DOHH2 (cell line): ENCODE data around the gene FSD1.
"Not testable (repeated sequence)": the region's sequence is repeated elsewhere in the genome, so short reads cannot be mapped to it uniquely, and the experiment has no call there.

Source experiments
- H3F3A ChIP-seq: fragments of 200-600 bp; sonication (generic), shearing (Covaris generic); 2 replicates; pipeline ENCODE4 v1.6.0; 2016; ENCODE audit warnings: antibody characterized with exemption, mild to moderate bottlenecking; ENCODE audit not compliant: control insufficient read depth, insufficient read depth
- H3K27ac ChIP-seq: fragments of 200-600 bp; sonication (generic); 2 replicates; pipeline ENCODE4 v1.5.1; 2014; ENCODE audit warnings: low read depth, mild to moderate bottlenecking, low read length, moderate library complexity
- H3K27me3 ChIP-seq: fragments of 200-600 bp; sonication (generic); 2 replicates; pipeline ENCODE4 v1.6.1; 2014; ENCODE audit warnings: mild to moderate bottlenecking, low read length, mixed read lengths; ENCODE audit not compliant: control insufficient read depth
- H3K36me3 ChIP-seq: fragments of 200-600 bp; sonication (generic); 2 replicates; pipeline ENCODE4 v1.6.1; 2014; ENCODE audit warnings: mild to moderate bottlenecking, low read length, moderate library complexity, mixed read lengths; ENCODE audit not compliant: control insufficient read depth
- H3K4me1 ChIP-seq: fragments of 200-600 bp; sonication (generic); 2 replicates; pipeline ENCODE4 v1.6.1; 2014; ENCODE audit warnings: mild to moderate bottlenecking, low read length, mixed read lengths; ENCODE audit not compliant: control insufficient read depth
- H3K4me2 ChIP-seq: fragments of 200-600 bp; sonication (generic); 2 replicates; pipeline ENCODE4 v1.6.0; 2014; ENCODE audit warnings: mild to moderate bottlenecking, low read length, moderate library complexity
- H3K4me3 ChIP-seq: fragments of 200-600 bp; sonication (generic); 2 replicates; pipeline ENCODE4 v1.5.1; 2014; ENCODE audit warnings: mild to moderate bottlenecking, low read length, mixed read lengths
- H3K79me2 ChIP-seq: fragments of 200-600 bp; sonication (generic); 2 replicates; pipeline ENCODE4 v1.6.1; 2014; ENCODE audit warnings: mild to moderate bottlenecking, low read length, mixed read lengths; ENCODE audit not compliant: control insufficient read depth
- H3K9me2 ChIP-seq: fragments of 200-600 bp; sonication (generic); replicated peaks from 2 replicates; pipeline ENCODE4 v1.6.1; 2014; ENCODE audit warnings: mild to moderate bottlenecking, low read length, mixed read lengths; ENCODE audit not compliant: control insufficient read depth
- H3K9me3 ChIP-seq: fragments of 200-600 bp; sonication (generic); 2 replicates; pipeline ENCODE4 v1.6.1; 2014; ENCODE audit warnings: antibody characterized with exemption, low read length, mixed read lengths; ENCODE audit not compliant: control insufficient read depth, insufficient read depth
- H4K20me1 ChIP-seq: fragments of 200-600 bp; sonication (generic); 2 replicates; pipeline ENCODE4 v1.6.0; 2014; ENCODE audit warnings: low read depth, mild to moderate bottlenecking, antibody characterized with exemption, low read length, moderate library complexity; ENCODE audit not compliant: control insufficient read depth, insufficient read depth
- CTCF ChIP-seq: fragments of 200-600 bp; sonication (generic); IDR thresholded peaks from one replicate; pipeline ENCODE4 v1.5.1; 2014; ENCODE audit warnings: antibody characterized with exemption, mild to moderate bottlenecking, low read depth, low read length; ENCODE audit not compliant: poor library complexity, severe bottlenecking
- EZH2phosphoT487 ChIP-seq: fragments of 200-600 bp; sonication (generic); IDR thresholded peaks from 2 replicates; pipeline ENCODE4 v1.6.1; 2017; ENCODE audit warnings: borderline replicate concordance, mild to moderate bottlenecking, antibody characterized with exemption, low read length, moderate library complexity, mixed read lengths

Gene FSD1

GRCh38 chr19:4268816-4269430, 35.5 kb upstream of the FSD1 start:
- no peaks in the 10 kb centered on the region for H3K9me2 ChIP-seq
- no peaks in the 10 kb centered on the region for H3K79me2 ChIP-seq
- H3K4me3 ChIP-seq, result no peak overlapping the region
- no peak overlapping the region for H3K27ac ChIP-seq
- H3K9me3 ChIP-seq, result no peaks in the 10 kb centered on the region
- TF ChIP-seq EZH2phosphoT487 (no peak), CTCF (no peak)
- H3K27me3 ChIP-seq, result no peaks in the 10 kb centered on the region
- no peaks in the 10 kb centered on the region; the same call in 1 of the 2 replicates for H4K20me1 ChIP-seq
- H3K36me3 ChIP-seq, result peaks cover 33% of the 10 kb centered on the region
- H3F3A ChIP-seq, result no peaks in the 10 kb centered on the region; the same call in 1 of the 2 replicates
- H3K4me2 ChIP-seq, result no peak overlapping the region
- no peaks in the 10 kb centered on the region for H3K4me1 ChIP-seq

- Histone ChIP-seq H3K79me2 (no peaks in the 10 kb centered on the region), H3K9me2 (no peaks in the 10 kb centered on the region), H4K20me1 (no peaks in the 10 kb centered on the region; the same call in 1 of the 2 replicates), H3K27ac (no peak overlapping the region), H3F3A (no peaks in the 10 kb centered on the region), H3K4me2 (no peak overlapping the region), H3K9me3 (no peaks in the 10 kb centered on the region), H3K4me1 (no peaks in the 10 kb centered on the region), H3K27me3 (peaks cover under 1% of the 10 kb centered on the region; the same call in 1 of the 2 replicates), H3K36me3 (peaks cover 18% of the 10 kb centered on the region), H3K4me3 (no peak overlapping the region)
- TF ChIP-seq CTCF (no peak), EZH2phosphoT487 (no peak)
Measured at GRCh38 chr19:4272894-4273293, 31.5 kb upstream of the FSD1 start.

GRCh38 chr19:4274321-4274686, 30.1 kb upstream of the FSD1 start:
- not testable (repeated sequence) for H3K27me3 ChIP-seq, H3K79me2 ChIP-seq, H3K4me2 ChIP-seq, H3K4me3 ChIP-seq, H3K9me2 ChIP-seq, H3K4me1 ChIP-seq, H3K9me3 ChIP-seq, H3K36me3 ChIP-seq, H3K27ac ChIP-seq, H3F3A ChIP-seq, H4K20me1 ChIP-seq

- TF ChIP-seq EZH2phosphoT487 (no peak), CTCF (no peak)
- Histone ChIP-seq H3K9me2 (no peaks in the 10 kb centered on the region), H3K4me3 (no peak overlapping the region), H3K79me2 (no peaks in the 10 kb centered on the region), H3K4me1 (no peaks in the 10 kb centered on the region), H3F3A (no peaks in the 10 kb centered on the region), H3K27ac (no peak overlapping the region), H3K36me3 (no peaks in the 10 kb centered on the region), H3K9me3 (no peaks in the 10 kb centered on the region), H3K27me3 (peaks cover 4% of the 10 kb centered on the region; the same call in 1 of the 2 replicates), H4K20me1 (no peaks in the 10 kb centered on the region), H3K4me2 (no peak overlapping the region)
Measured at GRCh38 chr19:4277191-4277696, 27.2 kb upstream of the FSD1 start.
